ENCODE measurements around the gene COQ10A.

The COQ10A gene

GRCh38 chr12:56222531-56222895 lies 44.2 kb upstream of the COQ10A start:
- ChIA-PET CTCF (interaction anchor here (0.5 to 1.8 kb wide), 6 partner anchors 16 to 225 kb away, joined by 3 to 11 read pairs (median 4); partner anchors contain the start of genes SMARCC2 and SUOX), POLR2A (ENCODE audit: low non-redundant PET) (interaction anchor here (0.5 to 1.6 kb wide), 3 partner anchors 15 to 77 kb away, joined by 3 to 7 read pairs (median 3); no protein-coding TSS in a partner anchor)
- no peak for DNase-seq (ENCODE audit: low spot score)
- TF ChIP-seq, protein P1, sequence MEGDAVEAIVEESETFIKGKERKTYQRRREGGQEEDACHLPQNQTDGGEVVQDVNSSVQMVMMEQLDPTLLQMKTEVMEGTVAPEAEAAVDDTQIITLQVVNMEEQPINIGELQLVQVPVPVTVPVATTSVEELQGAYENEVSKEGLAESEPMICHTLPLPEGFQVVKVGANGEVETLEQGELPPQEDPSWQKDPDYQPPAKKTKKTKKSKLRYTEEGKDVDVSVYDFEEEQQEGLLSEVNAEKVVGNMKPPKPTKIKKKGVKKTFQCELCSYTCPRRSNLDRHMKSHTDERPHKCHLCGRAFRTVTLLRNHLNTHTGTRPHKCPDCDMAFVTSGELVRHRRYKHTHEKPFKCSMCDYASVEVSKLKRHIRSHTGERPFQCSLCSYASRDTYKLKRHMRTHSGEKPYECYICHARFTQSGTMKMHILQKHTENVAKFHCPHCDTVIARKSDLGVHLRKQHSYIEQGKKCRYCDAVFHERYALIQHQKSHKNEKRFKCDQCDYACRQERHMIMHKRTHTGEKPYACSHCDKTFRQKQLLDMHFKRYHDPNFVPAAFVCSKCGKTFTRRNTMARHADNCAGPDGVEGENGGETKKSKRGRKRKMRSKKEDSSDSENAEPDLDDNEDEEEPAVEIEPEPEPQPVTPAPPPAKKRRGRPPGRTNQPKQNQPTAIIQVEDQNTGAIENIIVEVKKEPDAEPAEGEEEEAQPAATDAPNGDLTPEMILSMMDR (conservative IDR thresholded peaks at IDR 0.05; ENCODE audit: low read depth), result no peak
- H3K27ac ChIP-seq, result peak overlapping the region; percentile 97

DNA sequence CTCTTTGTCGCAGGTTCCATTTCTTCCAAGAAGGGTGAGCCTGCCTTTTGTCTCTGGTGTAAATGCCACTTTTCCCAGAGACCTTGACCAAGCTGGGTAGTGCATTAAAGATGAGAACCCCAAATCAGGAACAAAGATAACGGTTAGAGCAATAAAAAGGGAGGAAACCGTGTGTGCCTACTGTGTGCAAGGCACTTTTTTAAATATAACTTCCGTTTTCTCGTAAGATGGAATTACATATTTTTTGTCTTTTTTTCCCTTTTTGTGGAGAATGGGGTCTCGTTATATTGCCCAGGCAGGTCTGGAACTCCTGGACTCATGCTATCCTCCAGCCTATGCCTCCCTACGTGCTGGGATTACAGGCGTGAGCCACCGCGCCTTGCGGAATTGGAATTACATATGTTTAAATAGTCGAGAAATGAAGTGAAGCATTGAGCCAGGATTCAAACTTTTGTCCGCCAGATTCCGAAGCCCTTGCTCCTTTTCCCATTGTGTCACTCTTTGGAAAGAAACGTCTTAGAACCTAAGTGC lies 43.1 kb upstream of the COQ10A start:
- ChIA-PET CTCF (no interaction called here), POLR2A (ENCODE audit: low non-redundant PET) (no interaction called here)
- peak overlapping the region; percentile 97 for H3K27ac ChIP-seq
- TF ChIP-seq, protein P1 (conservative IDR thresholded peaks at IDR 0.05; ENCODE audit: low read depth), result no peak
- DNase-seq (ENCODE audit: low spot score), result no peak

GRCh38 chr12:56224102-56224701 lies 42.5 kb upstream of the COQ10A start, which contains the start of gene NABP2:
NABP2 (plus strand) TSS chr12:56224342; CDS start chr12:56224857, 515 bp downstream.
- TF ChIP-seq, protein P1 (conservative IDR thresholded peaks at IDR 0.05; ENCODE audit: low read depth), result peak; percentile 99
- peak within 1 kb of the TSS; percentile 97 for H3K27ac ChIP-seq
- DNase-seq (ENCODE audit: low spot score), result peak; percentile 100
- ChIA-PET POLR2A (ENCODE audit: low non-redundant PET) (no interaction called here), CTCF (no interaction called here)

DNA sequence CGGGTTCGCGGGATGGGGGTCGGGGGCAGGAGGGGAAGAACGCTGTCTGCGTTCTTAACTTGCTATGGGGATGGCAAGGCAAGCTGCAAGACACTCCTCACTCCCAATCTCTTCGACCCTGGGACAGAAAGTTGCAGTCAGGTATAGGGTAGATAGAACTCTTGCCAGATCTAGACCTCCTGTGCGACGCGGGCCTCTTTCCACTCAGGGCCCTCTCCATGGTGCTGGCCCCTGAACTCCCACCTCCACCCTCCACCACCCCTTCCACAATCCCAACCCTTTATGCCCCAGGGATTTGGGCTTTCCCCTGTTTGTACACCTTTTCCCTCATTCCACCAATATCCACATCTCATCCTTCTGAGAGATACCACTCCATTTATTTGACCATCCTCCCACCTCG lies 41.8 kb upstream of the COQ10A start:
- peak overlapping the region; percentile 97 for H3K27ac ChIP-seq
- TF ChIP-seq, protein P1 (conservative IDR thresholded peaks at IDR 0.05; ENCODE audit: low read depth), result no peak
- ChIA-PET CTCF (interaction anchor here (1.3 kb wide), 1 partner anchor 105 kb away, joined by 3 read pairs; no protein-coding TSS in a partner anchor), POLR2A (ENCODE audit: low non-redundant PET) (no interaction called here)
- no peak for DNase-seq (ENCODE audit: low spot score)

DNA sequence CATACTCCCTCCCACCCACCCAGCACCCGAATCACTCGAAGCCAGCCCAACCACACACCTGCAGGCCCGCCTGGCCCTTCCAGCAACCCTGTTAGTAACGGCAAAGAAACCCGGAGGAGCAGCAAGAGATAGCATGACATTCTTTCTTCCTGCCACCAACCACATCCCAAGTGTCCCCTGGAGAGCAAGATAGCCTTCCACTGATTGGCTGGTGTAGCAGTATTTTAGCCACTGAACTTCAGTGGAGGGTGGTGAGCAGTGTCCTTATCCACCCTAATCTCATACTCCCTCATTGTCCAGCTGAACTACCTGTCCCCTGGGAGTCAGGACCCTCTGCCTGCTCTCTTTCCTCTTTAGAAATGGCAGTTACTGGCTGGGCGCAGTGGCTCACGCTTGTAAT lies 37.7 kb upstream of the COQ10A start:
- TF ChIP-seq, protein P1 (conservative IDR thresholded peaks at IDR 0.05; ENCODE audit: low read depth), result no peak
- ChIA-PET POLR2A (ENCODE audit: low non-redundant PET) (interaction anchor here (0.7 kb wide), 1 partner anchor 19 kb away, joined by 3 read pairs; no protein-coding TSS in a partner anchor), CTCF (no interaction called here)
- DNase-seq (ENCODE audit: low spot score), result no peak
- no peak overlapping the region for H3K27ac ChIP-seq

GRCh38 chr12:56229916-56230431 lies 36.8 kb upstream of the COQ10A start, which contains the start of gene SLC39A5:
SLC39A5 (plus strand) TSS chr12:56230051; CDS start chr12:56231275, 1,224 bp downstream.
- DNase-seq (ENCODE audit: low spot score), result no peak
- CTCF ChIA-PET, result no interaction called here
- POLR2A ChIA-PET (ENCODE audit: low non-redundant PET), result interaction anchor here (0.8 kb wide), 1 partner anchor 28 kb away, joined by 4 read pairs; no protein-coding TSS in a partner anchor
- no peak within 1 kb of the TSS for H3K27ac ChIP-seq
- TF ChIP-seq, protein P1 (conservative IDR thresholded peaks at IDR 0.05; ENCODE audit: low read depth), result no peak

Measured in RWPE1 (cell line).